ENCODE measurements around the gene DDX23.

GRCh38 chr12:48828293-48828692 lies 23.7 kb downstream of the DDX23 start:
- no peak for TF ChIP-seq CTCF (conservative IDR thresholded peaks at IDR 0.05; ENCODE audit: low read depth, low read length)
- no peak for TF ChIP-seq EZH2 (IDR thresholded peaks at IDR 0.05; ENCODE audit: borderline replicate concordance, low read depth, low read length, poor library complexity, severe bottlenecking)
